Neural crest cell (in vitro differentiated cells): ENCODE data around the gene GALNS. TPM values are rescaled to one million over a fixed set of nuclear protein-coding genes. Genes with fewer than 3 reads are reported as not detected.

ENCODE experiments used
- DNase-seq: peaks from one replicate; pipeline ENCODE4 v3.0.0; 2021; ENCODE audit warnings: low read depth, mixed read lengths, low spot score
- H3K27ac Mint-ChIP-seq: one replicate; pipeline ENCODE4 v1.8.0; 2021; ENCODE audit warnings: mild to moderate bottlenecking, mixed read lengths; ENCODE audit not compliant: unreplicated experiment
- H3K27me3 Mint-ChIP-seq: 2 replicates; pipeline ENCODE4 v1.8.0; 2021; ENCODE audit warnings: low read depth, mild to moderate bottlenecking, mixed read lengths
- H3K36me3 Mint-ChIP-seq: 2 replicates; pipeline ENCODE4 v1.8.0; 2021; ENCODE audit warnings: low read depth, mild to moderate bottlenecking, mixed read lengths
- H3K4me1 Mint-ChIP-seq: 2 replicates; pipeline ENCODE4 v1.8.0; 2021; ENCODE audit warnings: mixed read lengths
- H3K4me3 Mint-ChIP-seq: one replicate; pipeline ENCODE4 v1.8.0; 2021; ENCODE audit warnings: mild to moderate bottlenecking, mixed read lengths
- H3K9me3 Mint-ChIP-seq: 2 replicates; pipeline ENCODE4 v1.8.0; 2021; ENCODE audit warnings: mixed read lengths
- total RNA-seq: library from RNA; stranded (reverse); gene quantifications from 2 replicates; pipeline ENCODE4 v1.2.1, GENCODE V29; 2021
- TF ChIP-seq, protein P1 (sequence below): fragments of 200-600 bp; sonication (generic); conservative IDR thresholded peaks from 2 replicates; pipeline ENCODE4 v1.5.0; 2021; ENCODE audit warnings: antibody characterized with exemption, mild to moderate bottlenecking

GALNS gene
- total RNA-seq, 1 donor from 2014 or later, result 19.7 TPM

DNA sequence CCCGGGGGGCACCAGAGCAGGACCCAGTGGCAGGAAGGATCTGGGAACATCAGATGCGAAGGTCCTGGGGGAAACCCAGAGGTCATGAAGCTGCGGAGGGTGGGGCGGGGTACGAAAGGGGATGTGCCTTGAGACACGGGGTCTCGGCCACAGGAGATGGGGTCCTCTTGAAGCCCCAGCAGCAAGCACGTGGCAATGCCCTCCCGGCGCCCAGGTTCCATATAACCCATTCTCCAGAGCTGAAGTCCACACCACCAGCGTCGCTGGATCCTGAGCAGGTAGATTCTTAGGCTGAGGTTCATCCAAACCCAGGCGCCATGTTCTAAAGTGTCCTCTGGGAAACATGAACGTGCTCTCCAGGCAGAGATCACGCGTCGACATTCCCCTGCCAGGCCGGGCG lies 92.7 kb downstream of the GALNS start:
- TF ChIP-seq, protein P1, sequence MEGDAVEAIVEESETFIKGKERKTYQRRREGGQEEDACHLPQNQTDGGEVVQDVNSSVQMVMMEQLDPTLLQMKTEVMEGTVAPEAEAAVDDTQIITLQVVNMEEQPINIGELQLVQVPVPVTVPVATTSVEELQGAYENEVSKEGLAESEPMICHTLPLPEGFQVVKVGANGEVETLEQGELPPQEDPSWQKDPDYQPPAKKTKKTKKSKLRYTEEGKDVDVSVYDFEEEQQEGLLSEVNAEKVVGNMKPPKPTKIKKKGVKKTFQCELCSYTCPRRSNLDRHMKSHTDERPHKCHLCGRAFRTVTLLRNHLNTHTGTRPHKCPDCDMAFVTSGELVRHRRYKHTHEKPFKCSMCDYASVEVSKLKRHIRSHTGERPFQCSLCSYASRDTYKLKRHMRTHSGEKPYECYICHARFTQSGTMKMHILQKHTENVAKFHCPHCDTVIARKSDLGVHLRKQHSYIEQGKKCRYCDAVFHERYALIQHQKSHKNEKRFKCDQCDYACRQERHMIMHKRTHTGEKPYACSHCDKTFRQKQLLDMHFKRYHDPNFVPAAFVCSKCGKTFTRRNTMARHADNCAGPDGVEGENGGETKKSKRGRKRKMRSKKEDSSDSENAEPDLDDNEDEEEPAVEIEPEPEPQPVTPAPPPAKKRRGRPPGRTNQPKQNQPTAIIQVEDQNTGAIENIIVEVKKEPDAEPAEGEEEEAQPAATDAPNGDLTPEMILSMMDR, result no peak
- no peak overlapping the region for H3K4me3 Mint-ChIP-seq
- H3K27ac Mint-ChIP-seq, result no peak overlapping the region
- DNase-seq, result no peak
- no peaks in the 10 kb centered on the region for H3K36me3 Mint-ChIP-seq
- H3K4me1 Mint-ChIP-seq, result peaks cover 14% of the 10 kb centered on the region
- H3K9me3 Mint-ChIP-seq, result no peaks in the 10 kb centered on the region
- no peaks in the 10 kb centered on the region for H3K27me3 Mint-ChIP-seq

Other genes starting within 250 kb of the GALNS start
- gene IL17C, start 218.4 kb downstream of the GALNS start, total RNA-seq, result 0.23 TPM in 1 of 2 replicates, not detected in the other
- 22.0 and 22.3 TPM in 2 replicates for gene CYBA, start 205.9 kb downstream of the GALNS start, total RNA-seq
- gene MVD, start 193.9 kb downstream of the GALNS start, total RNA-seq, result 171 and 196 TPM in 2 replicates
- not detected in 2 replicates for gene SNAI3, start 170.4 kb downstream of the GALNS start, total RNA-seq
- gene RNF166, start 150.5 kb downstream of the GALNS start, total RNA-seq, result 30.7 and 31.3 TPM in 2 replicates
- 27.4 and 32.1 TPM in 2 replicates for gene CTU2, start 150.4 kb downstream of the GALNS start, total RNA-seq
- 17.8 and 20.7 TPM in 2 replicates for gene PIEZO1, start 71.7 kb downstream of the GALNS start, total RNA-seq
- gene CDT1, start 53.2 kb downstream of the GALNS start, total RNA-seq, result 79.6 and 79.9 TPM in 2 replicates
- 114 and 116 TPM in 2 replicates for gene APRT, start 45.0 kb downstream of the GALNS start, total RNA-seq
- gene TRAPPC2L, start 180 bp upstream of the GALNS start, total RNA-seq, result 89.8 and 95.1 TPM in 2 replicates
- gene PABPN1L, start 9.7 kb upstream of the GALNS start, total RNA-seq, result not detected in 2 replicates
- gene CBFA2T3, start 120.3 kb upstream of the GALNS start, total RNA-seq, result 3.6 and 4.6 TPM in 2 replicates
- gene ACSF3, start 236.9 kb upstream of the GALNS start, total RNA-seq, result 25.1 and 31.0 TPM in 2 replicates